ENCODE measurements around the gene RELCH.
"Not testable (repeated sequence)": the region's sequence is repeated elsewhere in the genome, so short reads cannot be mapped to it uniquely, and the experiment has no call there.

The RELCH gene

DNA sequence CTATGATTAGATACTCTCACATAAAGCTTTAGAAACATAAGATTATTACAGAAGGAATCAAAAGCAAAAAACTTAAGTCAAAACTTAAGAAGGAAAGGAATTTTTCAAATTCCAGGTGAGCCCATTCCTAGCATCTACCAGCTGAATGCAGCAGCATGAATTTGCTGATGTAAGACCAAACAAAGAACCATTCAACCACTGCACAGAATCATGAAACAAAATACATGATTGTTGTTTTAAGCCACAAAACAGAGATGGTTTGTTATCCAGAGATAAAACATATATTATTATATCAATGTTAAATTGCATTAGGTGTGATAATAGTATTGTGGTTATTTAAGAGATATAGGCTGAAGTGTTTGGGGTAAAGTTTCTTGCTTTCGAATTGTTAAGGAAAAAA lies 29.2 kb upstream of the RELCH start:
- H3K4me3 ChIP-seq (ENCODE audit: low read depth, low read length): no peak overlapping the region
- TF ChIP-seq, protein P1, sequence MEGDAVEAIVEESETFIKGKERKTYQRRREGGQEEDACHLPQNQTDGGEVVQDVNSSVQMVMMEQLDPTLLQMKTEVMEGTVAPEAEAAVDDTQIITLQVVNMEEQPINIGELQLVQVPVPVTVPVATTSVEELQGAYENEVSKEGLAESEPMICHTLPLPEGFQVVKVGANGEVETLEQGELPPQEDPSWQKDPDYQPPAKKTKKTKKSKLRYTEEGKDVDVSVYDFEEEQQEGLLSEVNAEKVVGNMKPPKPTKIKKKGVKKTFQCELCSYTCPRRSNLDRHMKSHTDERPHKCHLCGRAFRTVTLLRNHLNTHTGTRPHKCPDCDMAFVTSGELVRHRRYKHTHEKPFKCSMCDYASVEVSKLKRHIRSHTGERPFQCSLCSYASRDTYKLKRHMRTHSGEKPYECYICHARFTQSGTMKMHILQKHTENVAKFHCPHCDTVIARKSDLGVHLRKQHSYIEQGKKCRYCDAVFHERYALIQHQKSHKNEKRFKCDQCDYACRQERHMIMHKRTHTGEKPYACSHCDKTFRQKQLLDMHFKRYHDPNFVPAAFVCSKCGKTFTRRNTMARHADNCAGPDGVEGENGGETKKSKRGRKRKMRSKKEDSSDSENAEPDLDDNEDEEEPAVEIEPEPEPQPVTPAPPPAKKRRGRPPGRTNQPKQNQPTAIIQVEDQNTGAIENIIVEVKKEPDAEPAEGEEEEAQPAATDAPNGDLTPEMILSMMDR (IDR thresholded peaks at IDR 0.05; ENCODE audit: low read depth, low read length): no peak

- TF ChIP-seq, protein P1 (IDR thresholded peaks at IDR 0.05; ENCODE audit: low read depth, low read length): no peak
- no peak overlapping the region for H3K4me3 ChIP-seq (ENCODE audit: low read depth, low read length)
These were observed 22.7 kb upstream of the RELCH start for GRCh38 chr18:62164310-62164709.

- no peak overlapping the region for H3K4me3 ChIP-seq (ENCODE audit: low read depth, low read length)
- TF ChIP-seq, protein P1 (IDR thresholded peaks at IDR 0.05; ENCODE audit: low read depth, low read length): no peak
These were observed 22.1 kb upstream of the RELCH start for GRCh38 chr18:62164855-62165487.

DNA sequence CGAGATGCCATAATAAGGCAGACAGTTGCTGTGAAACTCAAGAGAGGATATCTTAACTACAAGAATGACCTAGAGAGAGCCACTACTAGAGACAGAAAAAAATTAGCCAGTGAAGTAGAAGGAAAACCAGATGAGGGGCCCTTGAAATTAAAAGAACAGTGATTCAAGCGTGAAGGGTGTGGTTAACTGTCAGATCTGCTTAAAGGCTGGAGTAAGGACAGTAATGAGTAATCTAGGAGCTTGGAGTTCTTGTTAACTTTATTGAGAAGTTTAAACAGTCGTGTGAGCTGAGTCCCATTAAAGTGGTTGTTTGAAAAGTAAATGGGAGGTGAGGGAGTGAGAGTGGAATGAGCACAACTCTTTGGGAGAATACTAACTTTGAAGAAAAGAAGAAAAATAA lies 21.5 kb upstream of the RELCH start:
- TF ChIP-seq, protein P1 (IDR thresholded peaks at IDR 0.05; ENCODE audit: low read depth, low read length): no peak
- no peak overlapping the region for H3K4me3 ChIP-seq (ENCODE audit: low read depth, low read length)

- H3K4me3 ChIP-seq (ENCODE audit: low read depth, low read length): not testable (repeated sequence)
These were observed 20.5 kb upstream of the RELCH start for GRCh38 chr18:62166524-62166923.

- TF ChIP-seq, protein P1 (IDR thresholded peaks at IDR 0.05; ENCODE audit: low read depth, low read length): no peak
- no peak overlapping the region for H3K4me3 ChIP-seq (ENCODE audit: low read depth, low read length)
These were observed 16.2 kb upstream of the RELCH start for GRCh38 chr18:62170857-62171256.

DNA sequence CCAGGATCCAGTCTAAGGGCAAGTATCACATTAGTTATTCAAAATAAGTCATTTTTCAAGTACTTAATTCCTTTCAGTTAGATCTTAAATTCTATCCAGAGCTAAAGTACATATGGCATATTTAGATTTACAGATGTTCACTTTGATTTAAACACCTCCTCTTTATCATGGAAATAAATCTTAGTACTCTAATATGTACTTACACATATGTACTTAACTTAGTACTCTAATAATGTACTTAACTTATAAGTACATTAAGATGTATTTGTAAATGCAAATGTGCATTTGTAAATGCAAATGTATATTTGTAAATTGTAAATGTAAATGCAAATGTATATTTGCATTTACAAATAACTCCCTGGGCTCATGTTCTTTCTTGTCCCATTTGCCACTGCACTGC lies 14.8 kb upstream of the RELCH start:
- TF ChIP-seq, protein P1 (IDR thresholded peaks at IDR 0.05; ENCODE audit: low read depth, low read length): no peak
- H3K4me3 ChIP-seq (ENCODE audit: low read depth, low read length): no peak overlapping the region

DNA sequence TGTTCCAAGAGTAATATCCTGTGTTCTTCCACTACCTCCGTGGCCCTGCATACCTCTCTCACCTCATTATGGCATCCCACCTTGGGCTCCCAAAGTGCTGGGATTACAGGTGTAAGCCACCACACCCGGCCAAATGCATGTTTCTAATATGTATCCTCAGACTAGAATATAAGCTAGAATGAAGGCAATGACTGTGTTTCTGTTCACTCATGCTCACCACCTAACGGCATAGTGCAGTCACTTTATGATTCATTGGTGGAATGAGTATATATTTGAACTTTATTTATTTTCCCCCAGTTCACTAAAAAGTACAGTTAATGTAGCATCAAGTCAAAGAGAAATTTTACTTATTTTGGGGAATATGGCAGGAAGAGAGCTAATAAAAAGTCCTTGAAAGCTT lies 11.5 kb upstream of the RELCH start:
- no peak overlapping the region for H3K4me3 ChIP-seq (ENCODE audit: low read depth, low read length)
- TF ChIP-seq, protein P1 (IDR thresholded peaks at IDR 0.05; ENCODE audit: low read depth, low read length): no peak

Measured in WI38 (cell line).